ENCODE measurements around the gene SLC2A4. TPM values are rescaled to one million over a fixed set of nuclear protein-coding genes. Genes with fewer than 3 reads are reported as not detected.

SLC2A4 gene
- total RNA-seq, 1 donor from 2014 or later = 3.2 TPM

GRCh38 chr17:7252176-7253043 is 29.1 kb upstream of the SLC2A4 start, which contains the start of gene ELP5:
TSS of gene ELP5 (plus strand) at chr17:7252215. CDS start at chr17:7252551, 336 bp downstream.
- peaks cover 50% of the 10 kb centered on the region for H3K4me1 ChIP-seq
- H3K36me3 ChIP-seq = peaks cover 0 to 15% of the 10 kb centered on the region in 2 donors
- TF ChIP-seq, protein P1, sequence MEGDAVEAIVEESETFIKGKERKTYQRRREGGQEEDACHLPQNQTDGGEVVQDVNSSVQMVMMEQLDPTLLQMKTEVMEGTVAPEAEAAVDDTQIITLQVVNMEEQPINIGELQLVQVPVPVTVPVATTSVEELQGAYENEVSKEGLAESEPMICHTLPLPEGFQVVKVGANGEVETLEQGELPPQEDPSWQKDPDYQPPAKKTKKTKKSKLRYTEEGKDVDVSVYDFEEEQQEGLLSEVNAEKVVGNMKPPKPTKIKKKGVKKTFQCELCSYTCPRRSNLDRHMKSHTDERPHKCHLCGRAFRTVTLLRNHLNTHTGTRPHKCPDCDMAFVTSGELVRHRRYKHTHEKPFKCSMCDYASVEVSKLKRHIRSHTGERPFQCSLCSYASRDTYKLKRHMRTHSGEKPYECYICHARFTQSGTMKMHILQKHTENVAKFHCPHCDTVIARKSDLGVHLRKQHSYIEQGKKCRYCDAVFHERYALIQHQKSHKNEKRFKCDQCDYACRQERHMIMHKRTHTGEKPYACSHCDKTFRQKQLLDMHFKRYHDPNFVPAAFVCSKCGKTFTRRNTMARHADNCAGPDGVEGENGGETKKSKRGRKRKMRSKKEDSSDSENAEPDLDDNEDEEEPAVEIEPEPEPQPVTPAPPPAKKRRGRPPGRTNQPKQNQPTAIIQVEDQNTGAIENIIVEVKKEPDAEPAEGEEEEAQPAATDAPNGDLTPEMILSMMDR (IDR thresholded peaks at IDR 0.05) = no peak
- TF ChIP-seq POLR2A (IDR thresholded peaks at IDR 0.05) = peak in 1 of 2 donors; percentile 40
- peak; percentile 47 to 98 for TF ChIP-seq POLR2AphosphoS5 (IDR thresholded peaks at IDR 0.05; ENCODE audit: insufficient read depth in 1 of 2, low read depth in 1 of 2)
- intact Hi-C loops (cut with DNase I) = loop anchor here (10.0 kb wide), 1 partner anchor 312 kb away; the partner anchor contains the start of gene SENP3
- DNase-seq (ENCODE audit: extremely low spot score in 2 of 2) = peak in 1 of 2 donors; percentile 96
- H3K4me3 ChIP-seq = peak within 1 kb of the TSS; percentile 92 to 99
- no peaks in the 10 kb centered on the region for H3K27me3 ChIP-seq
- no peaks in the 10 kb centered on the region for H3K9me3 ChIP-seq
- H3K27ac ChIP-seq = peak within 1 kb of the TSS; percentile 99

DNA sequence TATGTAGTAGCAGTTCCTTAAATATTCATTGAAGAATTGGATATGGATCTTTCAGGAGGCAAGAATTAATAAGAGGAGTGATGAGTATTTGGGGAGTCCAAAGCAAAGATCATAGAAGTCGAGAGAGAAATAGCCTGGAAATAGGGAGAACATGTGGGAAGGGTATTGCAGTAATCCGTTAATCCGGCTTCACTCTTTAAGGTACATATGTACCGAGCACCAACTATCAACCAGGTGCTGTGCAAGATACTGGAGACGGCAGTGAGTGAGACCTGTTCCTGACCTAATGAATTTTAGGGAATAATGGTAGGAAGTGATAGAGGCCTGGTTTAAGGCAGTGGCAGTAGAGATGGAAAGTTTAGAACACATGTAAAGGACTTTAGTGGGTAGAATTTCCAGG is 28.4 kb upstream of the SLC2A4 start:
- peak overlapping the region; percentile 99 for H3K27ac ChIP-seq
- H3K4me3 ChIP-seq = peak overlapping the region; percentile 92 to 99
- intact Hi-C loops (cut with DNase I) = loop anchor here (10.0 kb wide), 1 partner anchor 312 kb away; the partner anchor contains the start of gene SENP3
- DNase-seq (ENCODE audit: extremely low spot score in 2 of 2) = no peak
- TF ChIP-seq POLR2AphosphoS5 (IDR thresholded peaks at IDR 0.05; ENCODE audit: insufficient read depth in 1 of 2, low read depth in 1 of 2) = no peak
- no peaks in the 10 kb centered on the region for H3K27me3 ChIP-seq
- H3K9me3 ChIP-seq = no peaks in the 10 kb centered on the region
- H3K4me1 ChIP-seq = peaks cover 44% of the 10 kb centered on the region
- H3K36me3 ChIP-seq = peaks cover 0 to 15% of the 10 kb centered on the region in 2 donors

DNA sequence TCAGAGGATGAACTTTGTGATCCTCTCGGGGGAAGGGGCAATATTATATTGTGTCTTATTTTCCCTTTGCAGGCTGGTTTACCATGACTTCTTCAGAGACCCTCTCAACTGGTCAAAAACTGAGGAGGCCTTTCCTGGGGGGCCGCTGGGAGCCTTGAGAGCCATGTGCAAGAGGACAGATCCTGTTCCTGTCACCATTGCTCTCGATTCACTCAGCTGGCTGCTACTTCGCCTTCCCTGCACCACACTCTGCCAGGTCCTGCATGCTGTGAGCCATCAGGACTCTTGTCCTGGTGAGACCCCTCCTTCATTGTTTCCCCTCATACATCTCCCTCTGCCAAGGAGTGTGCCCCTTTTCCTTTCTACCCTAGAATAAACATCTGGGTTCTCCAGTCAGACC is 27.0 kb upstream of the SLC2A4 start:
- no peak for TF ChIP-seq POLR2A (IDR thresholded peaks at IDR 0.05)
- no peak for TF ChIP-seq POLR2AphosphoS5 (IDR thresholded peaks at IDR 0.05; ENCODE audit: insufficient read depth in 1 of 2, low read depth in 1 of 2)
- TF ChIP-seq, protein P1 (IDR thresholded peaks at IDR 0.05) = no peak
- Histone ChIP-seq H3K27ac (no peak overlapping the region), H3K4me3 (no peak overlapping the region), H3K27me3 (no peaks in the 10 kb centered on the region), H3K4me1 (peaks cover 29% of the 10 kb centered on the region), H3K36me3 (peaks cover 0 to 15% of the 10 kb centered on the region in 2 donors), H3K9me3 (no peaks in the 10 kb centered on the region)
- intact Hi-C loops (cut with DNase I) = loop anchor here (10.0 kb wide), 1 partner anchor 310 kb away; the partner anchor contains the start of gene SENP3
- DNase-seq (ENCODE audit: extremely low spot score in 2 of 2) = no peak

DNA sequence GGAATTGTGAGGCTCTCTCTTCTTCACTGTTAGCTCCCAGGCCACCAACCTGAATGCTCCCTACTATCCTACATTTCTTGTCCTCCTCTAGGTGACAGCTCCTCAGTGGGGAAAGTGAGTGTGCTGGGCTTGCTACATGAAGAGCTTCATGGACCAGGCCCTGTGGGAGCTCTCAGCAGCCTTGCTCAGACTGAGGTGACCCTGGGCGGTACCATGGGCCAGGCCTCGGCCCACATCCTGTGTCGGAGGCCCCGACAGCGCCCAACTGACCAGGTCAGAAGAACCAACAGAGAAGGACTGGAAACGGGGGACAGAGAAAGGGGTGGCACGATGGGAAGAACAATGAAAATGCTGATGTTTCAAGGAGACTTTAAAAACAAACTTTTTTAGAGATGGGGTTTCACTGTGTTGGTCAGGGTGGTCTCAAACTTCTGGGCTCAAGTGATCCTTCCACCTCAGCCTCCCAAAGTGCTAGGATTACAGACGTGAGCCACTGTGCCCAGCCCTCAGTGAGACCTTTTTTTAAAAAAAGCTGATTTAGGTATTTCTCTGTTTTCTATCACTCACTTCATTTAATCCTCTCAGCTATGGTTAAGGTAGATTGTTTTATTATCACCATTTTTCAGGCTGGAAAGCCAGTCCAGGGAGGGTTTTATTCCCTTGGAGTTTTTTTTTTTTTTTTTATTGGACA is 24.6 kb upstream of the SLC2A4 start:
- DNase-seq (ENCODE audit: extremely low spot score in 2 of 2) = no peak
- Histone ChIP-seq H3K4me1 (peaks cover 29% of the 10 kb centered on the region), H3K36me3 (peaks cover 0 to 15% of the 10 kb centered on the region in 2 donors), H3K27ac (no peak overlapping the region), H3K27me3 (peaks cover under 1% of the 10 kb centered on the region), H3K9me3 (no peaks in the 10 kb centered on the region), H3K4me3 (no peak overlapping the region)
- no peak for TF ChIP-seq POLR2A (IDR thresholded peaks at IDR 0.05)
- TF ChIP-seq, protein P1 (IDR thresholded peaks at IDR 0.05) = no peak
- intact Hi-C loops (cut with DNase I) = loop anchor here (10.0 kb wide), 1 partner anchor 308 kb away; the partner anchor contains the start of gene SENP3
